GM18508 (cell line): ENCODE data around the gene KCTD5.

Experiments
- ATAC-seq: cut with Tn5 transposase; IDR thresholded peaks from one replicate; pipeline ENCODE4 v1.9.1; 2021; ENCODE audit warnings: moderate number of reproducible peaks; ENCODE audit not compliant: insufficient read depth, unreplicated experiment

The KCTD5 gene

GRCh38 chr16:2744711-2745110, 62.4 kb downstream of the KCTD5 start:
- ATAC-seq = no peak

GRCh38 chr16:2745116-2745890, 63.0 kb downstream of the KCTD5 start:
- no peak for ATAC-seq

- no peak for ATAC-seq
These were observed 63.6 kb downstream of the KCTD5 start for GRCh38 chr16:2745961-2746360.

GRCh38 chr16:2748757-2749455, 66.6 kb downstream of the KCTD5 start:
- ATAC-seq = no peak

GRCh38 chr16:2749476-2749875, 67.2 kb downstream of the KCTD5 start:
- ATAC-seq = no peak

- ATAC-seq = no peak
These were observed 67.6 kb downstream of the KCTD5 start for GRCh38 chr16:2749936-2750335.

DNA sequence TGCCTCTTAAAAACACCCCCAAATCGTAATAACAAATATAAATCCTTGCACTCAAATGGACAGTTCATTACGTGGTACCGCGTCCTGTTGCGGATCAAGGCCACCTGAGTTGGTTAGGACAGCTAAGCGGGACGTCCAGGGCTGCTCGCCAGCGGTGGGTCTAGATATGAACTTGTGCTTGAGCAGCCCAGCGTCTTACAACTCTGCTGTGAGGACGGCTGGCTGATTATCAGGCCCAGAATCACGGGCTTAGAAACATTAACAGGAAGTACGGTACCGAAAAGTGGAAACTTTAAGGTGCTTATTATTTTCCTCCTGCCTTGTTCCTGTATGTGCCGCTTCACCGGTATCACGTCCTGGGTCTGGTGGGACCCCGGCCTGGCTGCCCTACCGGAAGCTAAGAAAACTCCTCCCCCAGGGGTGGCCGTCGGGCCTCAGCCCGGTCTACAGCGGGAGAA, 69.3 kb downstream of the KCTD5 start:
- ATAC-seq = peak; percentile 10

DNA sequence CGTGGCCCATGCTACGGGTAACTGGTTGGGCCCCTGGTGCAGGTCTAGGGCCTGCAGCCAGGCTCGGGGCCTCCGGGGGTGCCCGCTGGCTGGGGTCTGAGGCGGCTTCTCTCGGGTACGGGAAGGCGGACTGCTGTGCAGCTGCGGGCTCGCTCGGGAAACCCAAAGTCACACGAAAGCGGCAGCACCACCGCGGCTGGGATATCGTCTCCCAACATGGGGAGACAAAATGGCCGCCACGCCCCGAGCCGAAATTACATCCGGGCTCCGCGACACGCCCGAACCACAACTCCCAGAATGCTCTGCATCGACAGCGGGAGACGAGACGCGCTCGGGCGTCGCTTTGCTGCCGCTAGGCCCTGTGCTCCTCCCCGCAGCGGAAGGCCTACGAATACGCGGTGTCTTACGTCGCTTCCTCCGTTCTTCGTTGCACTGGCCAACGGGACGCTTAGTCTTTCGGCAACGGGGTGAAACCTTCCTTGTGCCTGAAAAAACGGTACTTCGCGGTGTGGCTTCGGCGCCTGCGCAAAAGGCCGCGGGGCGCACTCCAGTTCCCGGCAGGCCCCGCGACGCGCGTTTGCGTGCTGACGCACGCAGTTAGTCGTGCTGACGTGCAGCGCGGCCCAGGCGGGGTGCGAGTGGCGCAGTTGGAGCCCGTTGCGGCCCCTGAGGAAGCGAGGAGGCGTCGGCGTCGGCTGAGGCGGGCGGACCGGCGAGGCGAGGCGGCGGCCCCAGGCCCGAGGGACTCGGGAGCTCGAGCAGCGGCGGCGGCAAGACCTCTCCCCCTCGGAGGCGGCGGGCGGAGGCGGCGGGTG, 69.9 kb downstream of the KCTD5 start, which contains the start of gene SRRM2:
Gene SRRM2, plus strand, starts transcription at position 604 of the 815 bp plus-strand sequence. CDS start 3,727 bp downstream, outside the sequence.
- ATAC-seq = peak; percentile 53

DNA sequence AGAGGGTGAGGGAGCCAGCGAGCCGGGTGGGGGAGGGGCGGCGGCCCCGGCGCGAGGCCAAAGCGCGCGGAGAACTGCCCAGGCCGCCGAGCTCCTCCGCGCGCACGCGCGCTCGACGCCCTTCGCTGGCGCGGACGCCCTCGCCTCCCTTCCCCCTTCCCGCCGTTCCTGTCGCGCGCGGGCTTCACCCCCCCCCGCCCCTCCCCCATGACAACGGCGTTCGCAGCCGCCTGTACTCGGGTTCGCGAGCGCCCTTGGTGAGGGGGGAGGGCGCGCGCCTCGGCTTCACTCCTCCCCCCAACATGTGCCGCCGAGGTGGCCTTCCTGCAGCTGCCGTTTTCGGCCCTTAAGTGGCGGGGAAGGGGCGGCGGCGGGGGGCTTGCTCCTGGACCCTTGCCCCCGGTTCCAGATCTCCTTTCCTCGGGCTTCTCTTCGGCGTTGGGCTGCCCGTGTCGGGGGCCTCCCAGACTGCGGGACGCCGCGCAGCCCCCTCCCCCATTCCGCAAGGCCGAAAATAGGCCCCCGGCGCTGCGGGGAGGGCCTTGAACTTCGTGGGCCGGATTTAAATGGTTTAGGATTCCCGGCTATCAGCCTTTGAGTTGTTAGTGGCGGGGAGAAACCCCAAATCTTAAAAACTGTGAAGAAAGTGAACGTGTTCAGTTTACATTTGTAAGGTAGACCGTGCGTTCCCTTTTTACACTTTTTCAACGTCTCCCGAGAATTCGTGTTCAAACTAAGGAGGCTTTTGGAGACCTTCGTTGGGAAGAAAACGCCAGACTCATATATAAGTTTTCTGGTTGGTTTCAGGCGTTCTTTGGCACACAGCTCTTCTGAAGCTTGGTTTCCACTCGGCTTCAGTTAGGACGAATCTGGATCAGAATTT, 70.8 kb downstream of the KCTD5 start:
- peak; percentile 8 for ATAC-seq

DNA sequence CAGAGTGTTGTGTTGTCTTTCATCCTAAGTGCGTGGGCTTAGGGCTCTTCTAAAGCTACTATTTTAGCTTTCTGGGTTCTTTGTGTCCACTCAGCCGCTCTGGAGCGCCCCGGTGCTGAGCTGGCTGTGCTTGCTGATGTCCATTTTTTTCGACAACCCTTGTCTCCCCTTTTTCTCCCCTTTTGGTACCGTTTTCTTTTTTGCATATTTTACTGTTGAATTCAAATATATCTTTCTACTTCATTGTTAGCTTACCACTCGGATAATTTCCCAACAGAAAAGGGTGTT, 71.4 kb downstream of the KCTD5 start:
- ATAC-seq = no peak

DNA sequence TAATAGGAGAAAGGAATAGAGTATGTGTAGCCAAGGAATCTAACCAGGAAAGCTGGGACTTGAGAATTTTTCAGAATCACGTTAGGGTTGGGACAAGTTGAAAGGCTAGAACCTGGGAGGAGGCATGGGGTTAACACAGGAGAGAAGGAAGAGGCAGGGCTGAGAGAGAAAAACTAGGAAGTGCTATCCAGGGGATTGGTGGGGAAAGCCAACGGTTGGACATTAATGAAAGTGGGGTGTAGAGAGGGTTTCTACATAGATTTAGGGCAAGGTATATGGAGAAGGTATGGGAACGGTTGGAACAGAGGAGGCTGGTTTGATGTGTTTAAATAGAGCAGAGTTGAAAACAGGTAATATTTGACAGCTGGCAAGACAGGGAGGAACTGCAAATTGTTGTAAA, 72.8 kb downstream of the KCTD5 start:
- ATAC-seq = no peak

- no peak for ATAC-seq
These were observed 74.1 kb downstream of the KCTD5 start for GRCh38 chr16:2756288-2757015.

DNA sequence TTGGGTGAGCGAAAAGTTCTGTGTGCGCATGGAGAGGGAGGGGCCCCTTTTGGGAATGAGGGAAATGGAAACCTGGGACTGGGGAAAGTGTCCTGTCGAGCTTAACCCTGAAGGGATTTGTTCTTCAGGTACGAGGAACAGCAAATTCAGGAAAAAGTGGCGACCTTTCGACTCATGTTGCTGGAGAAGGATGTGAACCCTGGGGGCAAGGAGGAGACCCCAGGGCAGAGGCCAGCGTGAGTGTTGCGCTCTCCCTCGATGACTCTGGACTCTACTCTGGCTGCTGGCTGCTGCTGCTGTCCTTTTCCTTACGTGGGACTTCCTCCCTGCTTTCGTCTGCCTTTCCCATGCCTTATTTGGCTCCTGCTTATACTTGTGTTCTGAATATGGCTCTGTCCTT, 75.0 kb downstream of the KCTD5 start:
- no peak for ATAC-seq
